ENCODE results near the gene FIGNL1. TPM values are rescaled to one million over a fixed set of nuclear protein-coding genes. Genes with fewer than 3 reads are reported as not detected.

FIGNL1 gene
- total RNA-seq, 1 experiment from 2014 or later: 25.7 TPM

GRCh38 chr7:50450590-50451032 lies 461 bp upstream of the FIGNL1 start:
- Histone ChIP-seq H3K4me1 (replicated peaks; ENCODE audit: insufficient read depth) (peaks cover 37% of the 10 kb centered on the region), H3K9me3 (ENCODE audit: insufficient read depth, low read depth) (no peaks in the 10 kb centered on the region), H3K4me3 (peak overlapping the region; percentile 75), H2AFZ (peak overlapping the region; percentile 99), H3F3A (ENCODE audit: insufficient read depth, low read depth) (peaks cover 40% of the 10 kb centered on the region), H4K20me1 (ENCODE audit: insufficient read depth) (no peaks in the 10 kb centered on the region; the same call in 1 of the 2 replicates), H3K27me3 (ENCODE audit: insufficient read depth, low read depth) (peaks cover 6% of the 10 kb centered on the region; the same call in 1 of the 2 replicates), H3K27ac (peak overlapping the region; percentile 94), H3K9me2 (ENCODE audit: insufficient read depth) (no peaks in the 10 kb centered on the region), H3K36me3 (ENCODE audit: low read depth) (peaks cover 12% of the 10 kb centered on the region; the same call in 1 of the 2 replicates), H3K4me2 (peak overlapping the region; percentile 87), H3K79me2 (ENCODE audit: low read depth) (peaks cover 28% of the 10 kb centered on the region)
- POLR2A ChIA-PET (ENCODE audit: unreplicated experiment): no interaction called here
- intact Hi-C loops (cut with micrococcal nuclease; ENCODE audit: unreplicated experiment): no loop called here
- CTCF ChIA-PET: no interaction called here
- TF ChIP-seq EZH2 (IDR thresholded peaks at IDR 0.05; ENCODE audit: low read depth) (no peak), CTCF (conservative IDR thresholded peaks at IDR 0.05) (no peak)
- DNase-seq: no peak
- no TSS peak for BruUV-seq (replicated peaks)

GRCh38 chr7:50449501-50449880 lies 659 bp downstream of the FIGNL1 start:
- Histone ChIP-seq H3K27me3 (ENCODE audit: insufficient read depth, low read depth) (no peaks in the 10 kb centered on the region; the same call in 1 of the 2 replicates), H3K9me3 (ENCODE audit: insufficient read depth, low read depth) (0 out of 2 replicates have a peak, but pooled peaks cover 4% of the 10 kb centered on the region), H3K79me2 (ENCODE audit: low read depth) (peaks cover 39% of the 10 kb centered on the region), H3K4me1 (replicated peaks; ENCODE audit: insufficient read depth) (peaks cover 41% of the 10 kb centered on the region), H3F3A (ENCODE audit: insufficient read depth, low read depth) (peaks cover 42% of the 10 kb centered on the region), H3K4me3 (peak overlapping the region; percentile 75), H4K20me1 (ENCODE audit: insufficient read depth) (no peaks in the 10 kb centered on the region; the same call in 1 of the 2 replicates), H3K4me2 (peak overlapping the region; percentile 87), H3K27ac (peak overlapping the region; percentile 94), H3K9me2 (ENCODE audit: insufficient read depth) (no peaks in the 10 kb centered on the region), H2AFZ (peak overlapping the region; percentile 99), H3K36me3 (ENCODE audit: low read depth) (peaks cover 21% of the 10 kb centered on the region)
- no TSS peak for BruUV-seq (replicated peaks)
- intact Hi-C loops (cut with micrococcal nuclease; ENCODE audit: unreplicated experiment): loop anchor here (5.0 to 10.0 kb wide), 2 partner anchors 595 to 713 kb away; no protein-coding TSS in a partner anchor
- POLR2A ChIA-PET (ENCODE audit: unreplicated experiment): no interaction called here
- DNase-seq: no peak
- CTCF ChIA-PET: no interaction called here
- TF ChIP-seq CTCF (conservative IDR thresholded peaks at IDR 0.05) (no peak), EZH2 (IDR thresholded peaks at IDR 0.05; ENCODE audit: low read depth) (no peak)

GRCh38 chr7:50448823-50449222 lies 1.3 kb downstream of the FIGNL1 start:
- TF ChIP-seq EZH2 (IDR thresholded peaks at IDR 0.05; ENCODE audit: low read depth) (no peak), CTCF (conservative IDR thresholded peaks at IDR 0.05) (no peak)
- H3K4me1 ChIP-seq (replicated peaks; ENCODE audit: insufficient read depth): peaks cover 41% of the 10 kb centered on the region
- peaks cover 28% of the 10 kb centered on the region for H3K36me3 ChIP-seq (ENCODE audit: low read depth)
- intact Hi-C loops (cut with micrococcal nuclease; ENCODE audit: unreplicated experiment): loop anchor here (5.0 to 10.0 kb wide), 2 partner anchors 596 to 713 kb away; no protein-coding TSS in a partner anchor
- H3K4me2 ChIP-seq: peak overlapping the region; percentile 87
- H3F3A ChIP-seq (ENCODE audit: insufficient read depth, low read depth): peaks cover 42% of the 10 kb centered on the region
- H3K9me2 ChIP-seq (ENCODE audit: insufficient read depth): no peaks in the 10 kb centered on the region
- H2AFZ ChIP-seq: no peak overlapping the region
- H3K4me3 ChIP-seq: peak overlapping the region; percentile 75
- no peak for DNase-seq
- H3K79me2 ChIP-seq (ENCODE audit: low read depth): peaks cover 45% of the 10 kb centered on the region
- no peaks in the 10 kb centered on the region; the same call in 1 of the 2 replicates for H4K20me1 ChIP-seq (ENCODE audit: insufficient read depth)
- 0 out of 2 replicates have a peak, but pooled peaks cover 4% of the 10 kb centered on the region for H3K9me3 ChIP-seq (ENCODE audit: insufficient read depth, low read depth)
- CTCF ChIA-PET: no interaction called here
- peak overlapping the region; percentile 94 for H3K27ac ChIP-seq
- no peaks in the 10 kb centered on the region for H3K27me3 ChIP-seq (ENCODE audit: insufficient read depth, low read depth)
- BruUV-seq (replicated peaks): no TSS peak
- POLR2A ChIA-PET (ENCODE audit: unreplicated experiment): no interaction called here

Data from PC-9 (cell line).